SK-N-MC (cell line): ENCODE data around the gene C4orf54.

Source experiments
- EZH2 ChIP-seq: fragments of 200-600 bp; sonication (generic); IDR thresholded peaks from one replicate; pipeline ENCODE4 v1.6.1; 2017; ENCODE audit warnings: antibody characterized with exemption
- POLR2AphosphoS5 ChIP-seq: IDR thresholded peaks from 2 replicates; pipeline ENCODE4 v1.6.1; 2012; ENCODE audit warnings: mild to moderate bottlenecking, low read depth, low read length, borderline replicate concordance

DNA sequence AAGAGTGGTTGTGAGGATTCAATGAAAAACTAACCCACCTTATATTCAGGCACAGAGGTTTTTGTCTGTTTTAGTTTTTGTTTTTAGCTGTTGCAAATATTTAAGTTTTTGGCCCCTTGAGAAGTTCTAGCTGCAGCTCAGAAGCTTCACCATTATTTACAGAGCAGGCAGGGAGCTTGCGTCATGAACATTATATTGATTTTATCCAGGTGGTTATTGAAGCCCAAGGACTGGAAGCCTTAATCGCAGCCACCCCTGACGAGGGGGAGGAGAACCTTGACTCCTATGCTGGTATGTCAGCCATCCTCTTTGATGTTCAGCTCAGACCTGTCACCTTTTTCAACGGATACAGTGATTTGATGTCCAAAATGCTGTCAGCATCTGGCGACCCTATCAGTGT is 44.9 kb downstream of the C4orf54 start:
- TF ChIP-seq EZH2 (no peak), POLR2AphosphoS5 (no peak)
